Measurements from ENCODE around the gene DBX1. TPM values are rescaled to one million over a fixed set of nuclear protein-coding genes. Genes with fewer than 3 reads are reported as not detected.

DBX1 gene
- total and polyA plus RNA-seq, 2 of the 13 experiments (the other 11 are each of a cell fraction or from before 2014, with no cell fraction given) = not detected

GRCh38 chr11:20172721-20173447 lies 12.6 kb upstream of the DBX1 start:
- in situ Hi-C loops (cut with HindIII; ENCODE audit: extremely low pct_ligation_motif_present, low pct_unique_long_range_greater_than_20kb) = no loop called here
- H3K79me2 ChIP-seq (ENCODE audit: insufficient read depth, low read length) = no peaks in the 10 kb centered on the region
- CTCF ChIA-PET (ENCODE audit: low intra/inter-chr PET ratio, low total read pairs) = no interaction called here

GRCh38 chr11:20163783-20164481 lies 3.7 kb upstream of the DBX1 start:
- TF ChIP-seq MEF2D (CRISPR knock-in tag; IDR thresholded peaks at IDR 0.05) (no peak), ZBTB33 (CRISPR knock-in tag; IDR thresholded peaks at IDR 0.05) (no peak), NFKB2 (CRISPR knock-in tag; IDR thresholded peaks at IDR 0.05; ENCODE audit: borderline replicate concordance) (no peak), KDM6A (CRISPR knock-in tag; IDR thresholded peaks at IDR 0.05; ENCODE audit: low read depth) (no peak), HNRNPK (IDR thresholded peaks at IDR 0.05; ENCODE audit: low read depth, low read length, poor library complexity, severe bottlenecking) (no peak), MAFF (IDR thresholded peaks at IDR 0.05; ENCODE audit: low read depth, low read length) (no peak), RFX1 (IDR thresholded peaks at IDR 0.05) (no peak), ZNF597 (CRISPR knock-in tag; IDR thresholded peaks at IDR 0.05) (no peak), GPN1 (CRISPR knock-in tag; IDR thresholded peaks at IDR 0.05; ENCODE audit: borderline replicate concordance) (no peak), ZNF337 (CRISPR knock-in tag; IDR thresholded peaks at IDR 0.05; ENCODE audit: borderline replicate concordance, low read depth) (no peak), MTERF4 (CRISPR knock-in tag; IDR thresholded peaks at IDR 0.05) (no peak)
- intact Hi-C loops (cut with micrococcal nuclease; ENCODE audit: unreplicated experiment) (no loop called here), in situ Hi-C loops (cut with HindIII; ENCODE audit: extremely low pct_ligation_motif_present, low pct_unique_long_range_greater_than_20kb) (no loop called here)
- no peaks in the 10 kb centered on the region for H3K79me2 ChIP-seq (ENCODE audit: insufficient read depth, low read length)
- CTCF ChIA-PET (ENCODE audit: low intra/inter-chr PET ratio, low total read pairs) = no interaction called here
- ATAC-seq = no peak
- H3K4me1 ChIP-seq (ENCODE audit: insufficient read depth, low read length) = no peaks in the 10 kb centered on the region
- H3K4me3 ChIP-seq (replicated peaks in 1 of 3; ENCODE audit: insufficient read depth in 1 of 3, low read depth in 2 of 3, low read length in 3 of 3) = no peak overlapping the region
- no peak for DNase-seq (ENCODE audit: low spot score)
- H4K20me1 ChIP-seq (ENCODE audit: insufficient read depth, low read length) = no peaks in the 10 kb centered on the region
- POLR2A ChIA-PET = no interaction called here
- no TSS peak for BruUV-seq (replicated peaks)
- H3K4me2 ChIP-seq (ENCODE audit: low read depth, low read length) = no peak overlapping the region
- no peak for FAIRE-seq
- 54% methylated on average over 26 of the region's 26 CpGs for WGBS (ENCODE audit: low lambda C conversion rate)
- peaks cover 6 to 59% of the 10 kb centered on the region in 2 experiments; a peak in 4 of 5 replicates for H3K27me3 ChIP-seq (ENCODE audit: control insufficient read depth in 1 of 2, insufficient read depth in 2 of 2, low read length in 2 of 2)
- no peak overlapping the region for H2AFZ ChIP-seq (ENCODE audit: low read length)
- H3K36me3 ChIP-seq (replicated peaks in 1 of 2; ENCODE audit: control insufficient read depth in 1 of 2, insufficient read depth in 2 of 2, low read length in 2 of 2) = no peaks in the 10 kb centered on the region
- H3K9me3 ChIP-seq (ENCODE audit: low read length) = no peaks in the 10 kb centered on the region
- H3K27ac ChIP-seq (ENCODE audit: extremely low read length, insufficient read depth, low read length) = no peak overlapping the region
- H3K9ac ChIP-seq (ENCODE audit: insufficient read depth, low read depth, low read length) = no peak overlapping the region

More at GRCh38 chr11:20172721-20173447, 12.6 kb upstream of the DBX1 start:
- TF ChIP-seq POLR2A (IDR thresholded peaks at IDR 0.05; ENCODE audit: insufficient read depth in 1 of 2, low read depth in 2 of 2, low read length in 2 of 2) (no peak), CREB1 (IDR thresholded peaks at IDR 0.05) (peak; percentile 69), CREB1 (CRISPR knock-in tag; IDR thresholded peaks at IDR 0.05) (no peak)
- H4K20me1 ChIP-seq (ENCODE audit: insufficient read depth, low read length) = no peaks in the 10 kb centered on the region
- peaks cover 6% of the 10 kb centered on the region; the same call in 1 of the 2 replicates for H3K4me1 ChIP-seq (ENCODE audit: insufficient read depth, low read length)
- no peak overlapping the region for H3K4me2 ChIP-seq (ENCODE audit: low read depth, low read length)
- BruUV-seq (replicated peaks) = no TSS peak
- no peak for DNase-seq (ENCODE audit: low spot score)
- intact Hi-C loops (cut with micrococcal nuclease; ENCODE audit: unreplicated experiment) = no loop called here
- H2AFZ ChIP-seq (ENCODE audit: low read length) = no peak overlapping the region
- no peak overlapping the region for H3K27ac ChIP-seq (ENCODE audit: extremely low read length, insufficient read depth, low read length)
- WGBS (ENCODE audit: low lambda C conversion rate) = 2% methylated on average over 5 of the region's 5 CpGs
- H3K4me3 ChIP-seq (replicated peaks in 1 of 3; ENCODE audit: insufficient read depth in 1 of 3, low read depth in 2 of 3, low read length in 3 of 3) = no peak overlapping the region
- FAIRE-seq = no peak
- no peaks in the 10 kb centered on the region; a peak in 2 of 5 replicates for H3K27me3 ChIP-seq (ENCODE audit: control insufficient read depth in 1 of 2, insufficient read depth in 2 of 2, low read length in 2 of 2)
- no peaks in the 10 kb centered on the region for H3K36me3 ChIP-seq (replicated peaks in 1 of 2; ENCODE audit: control insufficient read depth in 1 of 2, insufficient read depth in 2 of 2, low read length in 2 of 2)
- POLR2A ChIA-PET = no interaction called here
- H3K9ac ChIP-seq (ENCODE audit: insufficient read depth, low read depth, low read length) = no peak overlapping the region
- ATAC-seq = no peak
- H3K9me3 ChIP-seq (ENCODE audit: low read length) = 0 out of 2 replicates have a peak, but pooled peaks cover 4% of the 10 kb centered on the region

All from HepG2 (cell line).